Astrocyte (in vitro differentiated cells and primary cell): ENCODE results near the gene ZNF775. TPM values are rescaled to one million over a fixed set of nuclear protein-coding genes. Genes with fewer than 3 reads are reported as not detected.

Experiments used
- DNase-seq: peaks from one replicate; pipeline ENCODE4 v3.0.0-alpha.2; 2010; ENCODE audit warnings: low read depth
- FAIRE-seq: peaks from 2 replicates; lab custom pipeline; 2011; peaks lifted over from hg19 to GRCh38; lab: Jason Lieb, UNC
- H2AFZ ChIP-seq: 2 replicates; pipeline ENCODE4 v1.6.0; 2012; ENCODE audit warnings: low read depth, low read length, inconsistent platforms
- H3K27ac ChIP-seq: 2 replicates; pipeline ENCODE4 v1.5.1; 2011; ENCODE audit warnings: low read depth, low read length, inconsistent platforms
- H3K27me3 ChIP-seq: 2 replicates; pipeline ENCODE4 v1.6.0; 2011; ENCODE audit warnings: low read length, inconsistent platforms; ENCODE audit not compliant: insufficient read depth
- H3K36me3 ChIP-seq: 2 replicates; pipeline ENCODE4 v1.5.1; 2011; ENCODE audit warnings: low read length, inconsistent platforms; ENCODE audit not compliant: insufficient read depth
- H3K4me1 ChIP-seq: 2 replicates; pipeline ENCODE4 v1.5.1; 2011; ENCODE audit warnings: low read length, inconsistent platforms; ENCODE audit not compliant: insufficient read depth
- H3K4me2 ChIP-seq: 2 replicates; pipeline ENCODE4 v1.6.0; 2012; ENCODE audit warnings: low read length, inconsistent platforms
- H3K4me3 ChIP-seq: 2 replicates; pipeline ENCODE4 v1.5.1; 2011; ENCODE audit warnings: low read depth, mild to moderate bottlenecking, low read length, inconsistent platforms; ENCODE audit not compliant: insufficient read depth
- H3K79me2 ChIP-seq: 2 replicates; pipeline ENCODE4 v1.6.0; 2012; ENCODE audit warnings: mild to moderate bottlenecking, low read length, inconsistent platforms; ENCODE audit not compliant: insufficient read depth
- H3K9ac ChIP-seq: 2 replicates; pipeline ENCODE4 v1.6.0; 2012; ENCODE audit warnings: mild to moderate bottlenecking, low read length, inconsistent platforms
- H3K9me3 ChIP-seq: 2 replicates; pipeline ENCODE4 v1.5.1; 2012; ENCODE audit warnings: low read depth, mild to moderate bottlenecking, low read length, inconsistent platforms; ENCODE audit not compliant: insufficient read depth
- H4K20me1 ChIP-seq: 2 replicates; pipeline ENCODE4 v1.6.0; 2012; ENCODE audit warnings: low read length, inconsistent platforms; ENCODE audit not compliant: insufficient read depth
- H3K27ac Mint-ChIP-seq: one replicate; pipeline ENCODE4 v1.8.0; 2021; ENCODE audit warnings: mild to moderate bottlenecking, mixed read lengths; ENCODE audit not compliant: unreplicated experiment
- H3K27me3 Mint-ChIP-seq: one replicate; pipeline ENCODE4 v1.8.0; 2021; ENCODE audit warnings: low read depth, mixed read lengths; ENCODE audit not compliant: unreplicated experiment
- H3K36me3 Mint-ChIP-seq: one replicate; pipeline ENCODE4 v1.8.0; 2021; ENCODE audit warnings: low read depth, mixed read lengths; ENCODE audit not compliant: unreplicated experiment
- H3K4me1 Mint-ChIP-seq: one replicate; pipeline ENCODE4 v1.8.0; 2021; ENCODE audit warnings: low read depth, mixed read lengths; ENCODE audit not compliant: unreplicated experiment
- H3K4me3 Mint-ChIP-seq: one replicate; pipeline ENCODE4 v1.8.0; 2021; ENCODE audit warnings: mild to moderate bottlenecking, moderate library complexity, mixed read lengths; ENCODE audit not compliant: unreplicated experiment
- H3K9me3 Mint-ChIP-seq: one replicate; pipeline ENCODE4 v1.8.0; 2021; ENCODE audit warnings: mild to moderate bottlenecking, mixed read lengths; ENCODE audit not compliant: unreplicated experiment
- EZH2 ChIP-seq: IDR thresholded peaks from 2 replicates; pipeline ENCODE4 v1.6.1; 2012; ENCODE audit warnings: mild to moderate bottlenecking, low read length, inconsistent platforms; ENCODE audit not compliant: insufficient read depth
- total RNA-seq: library from RNA; stranded (reverse); gene quantifications from 2 replicates; pipeline ENCODE4 v1.2.1, GENCODE V29; 2021
- TF ChIP-seq, protein P1 (sequence below): IDR thresholded peaks from 2 replicates; pipeline ENCODE4 v1.5.1; 2011; ENCODE audit warnings: low read depth, mild to moderate bottlenecking, inconsistent platforms, low read length, moderate library complexity; ENCODE audit not compliant: insufficient read depth

The ZNF775 gene
- total RNA-seq, 1 donor from 2014 or later: 6.5 TPM

DNA sequence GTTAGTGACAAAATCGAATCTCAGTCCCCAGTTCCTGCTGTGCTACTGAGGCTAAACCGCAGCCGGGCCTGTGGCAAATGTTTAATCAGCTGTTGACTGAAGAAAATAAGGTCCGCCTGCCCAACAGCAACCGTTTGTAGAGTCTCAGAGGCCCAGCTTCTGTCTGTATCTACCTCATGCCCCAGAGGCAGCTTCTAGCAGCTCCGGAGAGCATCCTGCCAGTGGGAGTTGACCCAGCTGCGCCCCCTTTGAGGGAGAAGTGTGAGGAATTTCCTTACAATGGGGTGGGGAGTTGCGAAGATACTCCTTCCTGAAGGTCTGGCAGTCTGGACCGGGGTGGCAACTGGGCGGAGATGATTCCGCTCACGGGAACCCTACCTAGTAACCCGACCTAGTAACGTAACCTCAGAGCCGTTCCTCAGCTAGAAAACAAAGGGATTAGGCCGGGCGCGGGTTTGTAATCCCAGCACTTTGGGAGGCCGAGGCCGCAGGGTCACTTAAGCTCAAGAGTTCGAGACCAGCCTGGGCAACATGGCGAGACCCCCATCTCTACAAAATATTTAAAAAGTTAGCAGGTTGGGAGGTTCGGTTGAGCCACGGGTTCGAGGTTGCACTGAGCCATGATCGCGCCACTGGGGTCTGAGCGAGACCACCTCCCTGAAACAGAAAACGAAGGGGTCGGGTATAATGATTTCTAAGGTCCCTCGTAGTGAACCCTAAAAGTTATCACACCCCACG, 846 bp upstream of the ZNF775 start:
- Histone ChIP-seq H3K27ac (peak overlapping the region; percentile 58), H3K4me2 (peak overlapping the region; percentile 90), H3K9ac (peak overlapping the region; percentile 84), H3K27me3 (no peaks in the 10 kb centered on the region), H4K20me1 (peaks cover 32% of the 10 kb centered on the region), H3K4me3 (peak overlapping the region; percentile 76), H2AFZ (peak overlapping the region; percentile 84), H3K79me2 (peaks cover 45% of the 10 kb centered on the region), H3K4me1 (peaks cover 12% of the 10 kb centered on the region), H3K36me3 (peaks cover 6% of the 10 kb centered on the region), H3K9me3 (no peaks in the 10 kb centered on the region)
- no peaks in the 10 kb centered on the region for H3K27me3 Mint-ChIP-seq
- FAIRE-seq (no peak), DNase-seq (peak; percentile 73)
- peaks cover 33% of the 10 kb centered on the region for H3K4me1 Mint-ChIP-seq
- no peaks in the 10 kb centered on the region for H3K9me3 Mint-ChIP-seq
- H3K4me3 Mint-ChIP-seq: peak overlapping the region; percentile 81
- H3K36me3 Mint-ChIP-seq: peaks cover 7% of the 10 kb centered on the region
- no peak for TF ChIP-seq EZH2
- TF ChIP-seq, protein P1, sequence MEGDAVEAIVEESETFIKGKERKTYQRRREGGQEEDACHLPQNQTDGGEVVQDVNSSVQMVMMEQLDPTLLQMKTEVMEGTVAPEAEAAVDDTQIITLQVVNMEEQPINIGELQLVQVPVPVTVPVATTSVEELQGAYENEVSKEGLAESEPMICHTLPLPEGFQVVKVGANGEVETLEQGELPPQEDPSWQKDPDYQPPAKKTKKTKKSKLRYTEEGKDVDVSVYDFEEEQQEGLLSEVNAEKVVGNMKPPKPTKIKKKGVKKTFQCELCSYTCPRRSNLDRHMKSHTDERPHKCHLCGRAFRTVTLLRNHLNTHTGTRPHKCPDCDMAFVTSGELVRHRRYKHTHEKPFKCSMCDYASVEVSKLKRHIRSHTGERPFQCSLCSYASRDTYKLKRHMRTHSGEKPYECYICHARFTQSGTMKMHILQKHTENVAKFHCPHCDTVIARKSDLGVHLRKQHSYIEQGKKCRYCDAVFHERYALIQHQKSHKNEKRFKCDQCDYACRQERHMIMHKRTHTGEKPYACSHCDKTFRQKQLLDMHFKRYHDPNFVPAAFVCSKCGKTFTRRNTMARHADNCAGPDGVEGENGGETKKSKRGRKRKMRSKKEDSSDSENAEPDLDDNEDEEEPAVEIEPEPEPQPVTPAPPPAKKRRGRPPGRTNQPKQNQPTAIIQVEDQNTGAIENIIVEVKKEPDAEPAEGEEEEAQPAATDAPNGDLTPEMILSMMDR: no peak
- H3K27ac Mint-ChIP-seq: peak overlapping the region; percentile 80

- peak overlapping the region; percentile 92 for H3K4me3 Mint-ChIP-seq
- Histone ChIP-seq H3K27ac (peak overlapping the region; percentile 4), H3K79me2 (peaks cover 46% of the 10 kb centered on the region), H3K9ac (peak overlapping the region; percentile 83), H4K20me1 (peaks cover 37% of the 10 kb centered on the region), H2AFZ (peak overlapping the region; percentile 62), H3K4me2 (peak overlapping the region; percentile 90), H3K4me1 (peaks cover 12% of the 10 kb centered on the region), H3K9me3 (no peaks in the 10 kb centered on the region), H3K4me3 (peak overlapping the region; percentile 76), H3K36me3 (no peaks in the 10 kb centered on the region), H3K27me3 (no peaks in the 10 kb centered on the region)
- no peaks in the 10 kb centered on the region for H3K36me3 Mint-ChIP-seq
- no peak for DNase-seq
- peaks cover 35% of the 10 kb centered on the region for H3K4me1 Mint-ChIP-seq
- no peak for TF ChIP-seq EZH2
- TF ChIP-seq, protein P1: no peak
- H3K27ac Mint-ChIP-seq: peak overlapping the region; percentile 22
- no peak for FAIRE-seq
- H3K9me3 Mint-ChIP-seq: no peaks in the 10 kb centered on the region
- no peaks in the 10 kb centered on the region for H3K27me3 Mint-ChIP-seq
Observed at GRCh38 chr7:150379441-150380379, 580 bp downstream of the ZNF775 start.
